K562 (cell line): ENCODE results near the gene DMRTA1. TPM values are rescaled to one million over a fixed set of nuclear protein-coding genes. Genes with fewer than 3 reads are reported as not detected.
"Not testable (repeated sequence)": the region's sequence is repeated elsewhere in the genome, so short reads cannot be mapped to it uniquely, and the experiment has no call there.

Experiments used
- ATAC-seq: fragments of 200-7000 bp; cut with Tn5 transposase; 3 replicates; pipeline ENCODE4 v1.9.1; 2020; ENCODE audit warnings: moderate library complexity
- BruUV-seq: library from RNA; stranded (reverse); fragments of 400-500 nt; replicated peaks from 2 replicates; lab custom pipeline; 2021; lab: Mats Ljungman, UMichigan
- CTCF ChIA-PET: fragments of 300-600 bp; formaldehyde crosslinking; extraction: SDS; loops from one replicate; lab custom pipeline; 2021; ENCODE audit warnings: low intra/inter-chr PET ratio; lab: Yijun Ruan, JAX
- POLR2A ChIA-PET: fragments of 300-600, 350-650 bp; sonication (Branson Sonifier 250); formaldehyde crosslinking; extraction: SDS; loops from one replicate; lab custom pipeline; 2021; ENCODE audit warnings: antibody characterized with exemption, inconsistent platforms; lab: Yijun Ruan, JAX
- DNase-seq, 4 experiments: peaks; one replicate each; pipeline versions ENCODE4 v3.0.0 to v3.0.0-alpha.2; 2011 to 2018; ENCODE audit warnings: low spot score in 3 of 4, mixed read lengths in 3 of 4; ENCODE audit errors: extremely low read depth in 1 of 4
- FAIRE-seq: peaks from 2 replicates; lab custom pipeline; 2011; peaks lifted over from hg19 to GRCh38; lab: Jason Lieb, UNC
- H2AFZ ChIP-seq: 2 replicates; pipeline ENCODE4 v1.6.0; 2011; ENCODE audit warnings: low read depth, low read length, control low read depth, inconsistent platforms
- H3K27ac ChIP-seq: fragments of 200-600 bp; 3 replicates; pipeline ENCODE4 v1.8.0; 2011; ENCODE audit warnings: low read depth, mild to moderate bottlenecking, control low read depth, inconsistent platforms, low read length, moderate library complexity, mixed read lengths; ENCODE audit errors: extremely low read depth
- H3K27me3 ChIP-seq, 2 experiments: fragments of 300-600 bp in 1 of 2; 2 replicates in 1 of 2; 3 replicates in 1 of 2; pipeline versions ENCODE4 v1.6.0 to v1.8.0; 2011; ENCODE audit warnings: inconsistent platforms in 2 of 2, low read length in 2 of 2, mild to moderate bottlenecking in 1 of 2, mixed read lengths in 1 of 2, moderate library complexity in 1 of 2; ENCODE audit not compliant: control insufficient read depth in 2 of 2, insufficient read depth in 2 of 2
- H3K36me3 ChIP-seq: fragments of 300-600 bp; 3 replicates; pipeline ENCODE4 v1.8.0; 2011; ENCODE audit warnings: mild to moderate bottlenecking, low read length, inconsistent platforms; ENCODE audit not compliant: control insufficient read depth, insufficient read depth
- H3K4me1 ChIP-seq, 2 experiments: fragments of 200-600 bp in 1 of 2; replicated peaks in 1 of 2; 2 replicates in 1 of 2; 3 replicates in 1 of 2; pipeline versions ENCODE4 v1.5.1 to v1.8.0; 2011; ENCODE audit warnings: inconsistent platforms in 2 of 2, low read length in 2 of 2, mild to moderate bottlenecking in 1 of 2, mixed read lengths in 1 of 2, moderate library complexity in 1 of 2; ENCODE audit not compliant: control insufficient read depth in 2 of 2, insufficient read depth in 2 of 2
- H3K4me2 ChIP-seq: 2 replicates; pipeline ENCODE4 v1.6.1; 2011; ENCODE audit warnings: low read length, control low read depth, inconsistent platforms, mixed read lengths; ENCODE audit not compliant: insufficient read depth
- H3K4me3 ChIP-seq: fragments of 200-600 bp; sonication (generic), shearing (Covaris generic); 2 replicates; pipeline ENCODE4 v1.5.1; 2016; ENCODE audit warnings: control low read depth, inconsistent platforms
- H3K79me2 ChIP-seq: fragments of 200-600 bp; 3 replicates; pipeline ENCODE4 v1.8.0; 2011; ENCODE audit warnings: low read length, inconsistent platforms; ENCODE audit not compliant: control insufficient read depth, insufficient read depth
- H3K9ac ChIP-seq, 2 experiments: 2 replicates each; pipeline versions ENCODE4 v1.6.0 to v1.6.1; 2011; ENCODE audit warnings: low read depth in 2 of 2, low read length in 2 of 2, control low read depth in 1 of 2, inconsistent platforms in 1 of 2, mild to moderate bottlenecking in 1 of 2, mixed read lengths in 1 of 2; ENCODE audit not compliant: insufficient read depth in 1 of 2
- H3K9me1 ChIP-seq: one replicate; pipeline ENCODE4 v1.6.0; 2011; ENCODE audit warnings: inconsistent platforms, mild to moderate bottlenecking, low read length, moderate library complexity; ENCODE audit not compliant: control insufficient read depth, insufficient read depth
- H3K9me3 ChIP-seq: replicated peaks from 2 replicates; pipeline ENCODE4 v1.5.1; 2011; ENCODE audit warnings: low read depth, low read length, inconsistent platforms; ENCODE audit not compliant: control insufficient read depth, insufficient read depth
- H4K20me1 ChIP-seq: replicated peaks from 2 replicates; pipeline ENCODE4 v1.6.1; 2011; ENCODE audit warnings: low read length, inconsistent platforms, mixed read lengths; ENCODE audit not compliant: control insufficient read depth, insufficient read depth
- BCL6 ChIP-seq: fragments of 250-450 bp; sonication (Bioruptor Pico); IDR thresholded peaks from 2 replicates; pipeline ENCODE4 v1.4.0; 2020
- BHLHE40 ChIP-seq: IDR thresholded peaks from 2 replicates; pipeline ENCODE4 v1.6.1; 2011; ENCODE audit warnings: low read length, improper control_type of control experiment
- DACH1 ChIP-seq: fragments of 450-650 bp; IDR thresholded peaks from 2 replicates; pipeline ENCODE4 v1.6.1; 2018; ENCODE audit not compliant: partially characterized antibody
- ESRRA ChIP-seq: fragments of 450-650 bp; IDR thresholded peaks from 2 replicates; pipeline ENCODE4 v1.6.1; 2014; ENCODE audit warnings: low read depth, mild to moderate bottlenecking, moderate library complexity, borderline replicate concordance
- NFATC3 ChIP-seq: fragments of 450-650 bp; IDR thresholded peaks from 2 replicates; pipeline ENCODE4 v1.6.1; 2017; ENCODE audit warnings: mild to moderate bottlenecking
- POLR2AphosphoS2 ChIP-seq: IDR thresholded peaks from 2 replicates; pipeline ENCODE4 v1.6.1; 2012; ENCODE audit warnings: low read length, improper control_type of control experiment
- POU5F1 ChIP-seq: fragments of 150-350 bp; IDR thresholded peaks from 2 replicates; pipeline ENCODE4 v1.6.1; 2014; ENCODE audit warnings: borderline replicate concordance, low read length, low read depth, mild to moderate bottlenecking; ENCODE audit not compliant: partially characterized antibody
- RBM14 ChIP-seq: fragments of 200-400 bp; formaldehyde crosslinking; IDR thresholded peaks from 2 replicates; pipeline ENCODE4 v1.6.1; 2018; ENCODE audit warnings: low read depth, mild to moderate bottlenecking, low read length, moderate library complexity, borderline replicate concordance; ENCODE audit not compliant: insufficient read depth
- SMAD4 ChIP-seq: fragments of 250-450 bp; sonication (Bioruptor Pico); conservative IDR thresholded peaks from 2 replicates; pipeline ENCODE4 v1.8.0; 2021; ENCODE audit warnings: inconsistent platforms, mild to moderate bottlenecking, moderate library complexity
- SPI1 ChIP-seq: IDR thresholded peaks from 2 replicates; pipeline ENCODE4 v1.6.1; 2011; ENCODE audit warnings: low read depth, low read length, control low read depth, borderline replicate concordance
- TCF15 ChIP-seq: fragments of 250-450 bp; sonication (Bioruptor Pico); IDR thresholded peaks from 2 replicates; pipeline ENCODE4 v1.8.0; 2022; ENCODE audit warnings: moderate library complexity, mild to moderate bottlenecking, inconsistent platforms
- TOE1 ChIP-seq, 2 experiments: fragments of 450-650 bp in 1 of 2; sonication (generic) in 1 of 2; formaldehyde crosslinking in 1 of 2; IDR thresholded peaks; 2 replicates each; pipeline versions ENCODE4 v1.7.1 to v1.8.0; 2016 to 2022; ENCODE audit warnings: borderline replicate concordance in 2 of 2, mild to moderate bottlenecking in 2 of 2, antibody characterized with exemption in 1 of 2, inconsistent platforms in 1 of 2, low read depth in 1 of 2, missing genetic modification reagents in 1 of 2, moderate library complexity in 1 of 2
- ZFP1 ChIP-seq: fragments of 450-650 bp; formaldehyde crosslinking; IDR thresholded peaks from 2 replicates; pipeline ENCODE4 v1.4.0; 2020; ENCODE audit warnings: mild to moderate bottlenecking, mixed read lengths
- ZNF140 ChIP-seq: fragments of 250-450 bp; sonication (Bioruptor Pico); IDR thresholded peaks from 2 replicates; pipeline ENCODE4 v1.8.0; 2021; ENCODE audit warnings: moderate library complexity, mild to moderate bottlenecking, inconsistent platforms
- ZNF586 ChIP-seq: fragments of 450-650 bp; formaldehyde crosslinking; conservative IDR thresholded peaks from 2 replicates; pipeline ENCODE4 v1.4.0; 2020; ENCODE audit warnings: mild to moderate bottlenecking, moderate library complexity
- WGBS: fragments of 100-300 bp; shearing (Covaris generic); methylation state at CpG from one replicate; pipeline ENCODE4 v1.1.6; 2016; ENCODE audit warnings: low coverage, mixed read lengths; ENCODE audit not compliant: insufficient coverage; ENCODE audit errors: missing lambda C conversion rate; 5-methylcytosine and 5-hydroxymethylcytosine counted together
- in situ Hi-C: fragments of 300-500 bp; cut with MboI; formaldehyde crosslinking; loops from 4 replicates; pipeline ENCODE4 v1.15.0; 2018; ENCODE audit warnings: inconsistent platforms, mixed read lengths
- intact Hi-C: fragments of 100-400 bp; cut with micrococcal nuclease; formaldehyde crosslinking; loops from 2 replicates; pipeline ENCODE4 v1.14.2; 2022
- polyA plus RNA-seq, 8 experiments: library from polyadenylated mRNA; depleted of rRNA in 4 of 8; stranded (reverse) in 5 of 8; unstranded in 3 of 8; fragments of >200 nt; fragmentation: Nextera tagmentation in 2 of 8; fragmentation: Illumina TruSeq in 1 of 8; extraction: Ambion mirVana in 2 of 8; extraction: Trizol in 1 of 8; gene quantifications; 2 replicates each; pipeline versions ENCODE4 v1.2.1 to v1.2.3, GENCODE V29; 2011 to 2014; ENCODE audit warnings: inconsistent platforms in 1 of 8, missing spikeins in 1 of 8
- total RNA-seq, 7 experiments: library from RNA; depleted of rRNA in 6 of 7; stranded (reverse); fragments of >200 nt in 6 of 7; fragmentation: Illumina TruSeq in 2 of 7; extraction: Trizol in 2 of 7; gene quantifications; 2 replicates each; pipeline versions ENCODE4 v1.2.1 to v1.2.3, GENCODE V29; 2011 to 2021; ENCODE audit warnings: low replicate concordance in 1 of 7

The DMRTA1 gene
- total and polyA plus RNA-seq, 9 of the 15 experiments (the other 6 are each of a cell fraction or from before 2014, with no cell fraction given): not detected

DNA sequence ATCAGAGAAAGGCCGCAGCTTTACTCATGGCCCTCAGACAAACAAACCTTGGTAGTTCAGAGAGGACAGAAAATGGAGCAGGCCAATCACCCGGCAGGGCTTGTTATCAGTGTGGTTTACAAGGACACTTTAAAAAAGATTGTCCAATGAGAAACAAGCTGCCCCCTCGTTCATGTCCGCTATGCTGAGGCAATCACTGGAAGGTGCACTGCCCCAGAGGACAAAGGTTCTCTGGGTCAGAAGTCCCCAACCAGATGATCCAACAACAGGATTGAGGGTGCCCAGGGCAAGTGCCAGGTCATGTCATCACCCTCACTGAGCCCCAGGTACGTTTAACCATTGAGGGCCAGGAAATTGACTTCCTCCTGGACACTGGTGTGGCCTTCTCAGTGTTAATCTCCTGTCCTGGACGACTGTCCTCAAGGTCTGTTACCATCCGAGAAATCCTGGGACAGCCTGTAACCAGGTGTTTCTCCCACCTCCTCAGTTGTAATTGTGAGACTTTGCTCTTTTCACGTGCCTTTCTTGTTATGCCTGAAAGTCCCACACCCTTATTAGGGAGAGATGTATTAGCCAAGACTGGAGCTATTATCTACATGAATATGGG lies 9.1 kb upstream of the DMRTA1 start:
- in situ Hi-C loops, FAIRE-seq, H3K27me3 ChIP-seq: not testable (repeated sequence)

GRCh38 chr9:22440841-22441240 lies 5.8 kb upstream of the DMRTA1 start:
- no peak for DNase-seq
- intact Hi-C loops: no loop called here
- no CpG with 5 or more reads among the region's 16 CpGs for WGBS

More for the DNA sequence above, 9.1 kb upstream of the DMRTA1 start:
- H3K9ac ChIP-seq, H2AFZ ChIP-seq, ATAC-seq, H3K79me2 ChIP-seq, H3K9me1 ChIP-seq, H3K36me3 ChIP-seq, H4K20me1 ChIP-seq, H3K27ac ChIP-seq, DNase-seq, H3K4me2 ChIP-seq, H3K4me3 ChIP-seq, POLR2A ChIA-PET, BruUV-seq, H3K4me1 ChIP-seq, H3K9me3 ChIP-seq, CTCF ChIA-PET, intact Hi-C loops: not testable (repeated sequence)
- no CpG with 5 or more reads among the region's 8 CpGs for WGBS

More at GRCh38 chr9:22440841-22441240, 5.8 kb upstream of the DMRTA1 start:
- BruUV-seq: no TSS peak
- no peaks in the 10 kb centered on the region for H3K79me2 ChIP-seq
- no peak overlapping the region for H2AFZ ChIP-seq
- no peaks in the 10 kb centered on the region for H3K4me1 ChIP-seq
- H3K27me3 ChIP-seq: no peaks in the 10 kb centered on the region
- in situ Hi-C loops: no loop called here
- FAIRE-seq (no peak), ATAC-seq (no peak)
- no peaks in the 10 kb centered on the region for H3K9me1 ChIP-seq
- no peak overlapping the region for H3K4me3 ChIP-seq
- no peaks in the 10 kb centered on the region for H3K9me3 ChIP-seq
- TF ChIP-seq POLR2AphosphoS2 (no peak), TCF15 (CRISPR knock-in tag) (no peak), DACH1 (no peak), BCL6 (CRISPR knock-in tag) (no peak), SPI1 (no peak), ZNF140 (no peak), POU5F1 (no peak), RBM14 (no peak), NFATC3 (no peak), ESRRA (no peak), ZFP1 (CRISPR knock-in tag) (no peak), SMAD4 (CRISPR knock-in tag) (no peak), TOE1 (IDR thresholded peaks at IDR 0.05; ENCODE audit: borderline replicate concordance) (no peak), TOE1 (CRISPR knock-in tag; IDR thresholded peaks at IDR 0.05; ENCODE audit: borderline replicate concordance, low read depth) (no peak), ZNF586 (CRISPR knock-in tag) (no peak), BHLHE40 (no peak)
- POLR2A ChIA-PET: no interaction called here
- no peaks in the 10 kb centered on the region for H3K36me3 ChIP-seq
- H3K27ac ChIP-seq: no peak overlapping the region
- H4K20me1 ChIP-seq: no peaks in the 10 kb centered on the region
- no peak overlapping the region for H3K4me2 ChIP-seq
- no peak overlapping the region for H3K9ac ChIP-seq
- CTCF ChIA-PET: no interaction called here
